Upper lobe of left lung (tissue), 4 donors: ENCODE data around the gene RYR1.

Source experiments
- POLR2A ChIP-seq, 4 donors: fragments of 450-650 bp; IDR thresholded peaks; one replicate each; pipeline ENCODE4 v1.5.1; 2016 to 2017; ENCODE audit warnings: antibody characterized with exemption in 4 of 4, mild to moderate bottlenecking in 2 of 4
- POLR2AphosphoS5 ChIP-seq, 2 donors: sonication (generic); formaldehyde crosslinking; IDR thresholded peaks; one replicate each; pipeline ENCODE4 v1.5.1; 2017; ENCODE audit warnings: antibody characterized with exemption in 2 of 2
- TF ChIP-seq, protein P1 (sequence below), 6 experiments: fragments of 450-650 bp in 4 of 6; fragments of 200-600 bp in 2 of 6; sonication (generic) in 2 of 6; IDR thresholded peaks; one replicate each; pipeline ENCODE4 v1.5.1; 2016 to 2019; ENCODE audit warnings: antibody characterized with exemption in 6 of 6

DNA sequence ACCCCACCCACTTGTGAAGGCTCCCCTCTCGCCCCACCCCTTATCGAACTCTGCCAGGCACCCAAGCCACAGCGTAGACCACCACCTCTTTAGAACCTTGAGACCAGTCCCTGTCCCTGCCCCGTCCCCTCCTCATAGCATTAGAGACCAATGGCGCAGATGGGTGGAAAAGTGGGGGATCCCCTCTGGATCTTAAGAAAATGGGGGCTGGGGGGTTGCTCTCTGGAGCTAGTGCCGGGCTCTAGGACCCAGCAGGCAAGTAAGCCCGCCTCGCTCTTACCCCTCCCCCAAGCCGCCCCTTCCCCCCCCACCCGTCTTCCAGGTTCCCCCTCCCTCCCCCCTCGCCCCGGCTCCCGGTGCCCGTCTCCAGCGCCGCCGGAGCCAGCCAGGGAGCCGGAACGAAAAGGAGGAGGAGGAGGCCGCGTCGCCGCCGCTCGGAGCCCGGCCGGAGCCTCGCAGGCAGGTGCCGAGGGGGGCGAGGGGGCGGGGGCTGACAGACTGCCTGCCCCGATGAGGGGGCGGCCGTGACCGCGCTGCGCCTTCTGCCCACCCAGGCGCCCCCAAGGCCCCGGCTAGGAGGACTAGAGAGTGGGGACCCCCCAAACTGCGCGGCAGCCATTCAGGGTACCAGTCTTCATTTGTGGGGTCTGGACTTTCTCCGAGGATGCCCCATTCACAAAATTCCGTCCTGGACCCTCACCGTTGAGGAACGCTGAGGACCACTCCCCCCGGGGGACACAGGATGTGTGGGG is 45.0 kb upstream of the RYR1 start, which contains the start of gene SPRED3:
- TF ChIP-seq POLR2A (IDR thresholded peaks at IDR 0.05) (no peak), POLR2AphosphoS5 (IDR thresholded peaks at IDR 0.05) (no peak)
- TF ChIP-seq, protein P1, sequence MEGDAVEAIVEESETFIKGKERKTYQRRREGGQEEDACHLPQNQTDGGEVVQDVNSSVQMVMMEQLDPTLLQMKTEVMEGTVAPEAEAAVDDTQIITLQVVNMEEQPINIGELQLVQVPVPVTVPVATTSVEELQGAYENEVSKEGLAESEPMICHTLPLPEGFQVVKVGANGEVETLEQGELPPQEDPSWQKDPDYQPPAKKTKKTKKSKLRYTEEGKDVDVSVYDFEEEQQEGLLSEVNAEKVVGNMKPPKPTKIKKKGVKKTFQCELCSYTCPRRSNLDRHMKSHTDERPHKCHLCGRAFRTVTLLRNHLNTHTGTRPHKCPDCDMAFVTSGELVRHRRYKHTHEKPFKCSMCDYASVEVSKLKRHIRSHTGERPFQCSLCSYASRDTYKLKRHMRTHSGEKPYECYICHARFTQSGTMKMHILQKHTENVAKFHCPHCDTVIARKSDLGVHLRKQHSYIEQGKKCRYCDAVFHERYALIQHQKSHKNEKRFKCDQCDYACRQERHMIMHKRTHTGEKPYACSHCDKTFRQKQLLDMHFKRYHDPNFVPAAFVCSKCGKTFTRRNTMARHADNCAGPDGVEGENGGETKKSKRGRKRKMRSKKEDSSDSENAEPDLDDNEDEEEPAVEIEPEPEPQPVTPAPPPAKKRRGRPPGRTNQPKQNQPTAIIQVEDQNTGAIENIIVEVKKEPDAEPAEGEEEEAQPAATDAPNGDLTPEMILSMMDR (IDR thresholded peaks at IDR 0.05): no peak
